LoVo (cell line): ENCODE data around the gene FTCD.

Experiments
- DNase-seq: peaks from one replicate; pipeline ENCODE4 v3.0.0-alpha.2; 2016; ENCODE audit warnings: low spot score

The FTCD gene

GRCh38 chr21:46124083-46124925 lies 31.1 kb downstream of the FTCD start:
- DNase-seq = no peak

- DNase-seq = no peak
Observed at GRCh38 chr21:46122758-46123683, 32.4 kb downstream of the FTCD start.

- DNase-seq = no peak
Observed at GRCh38 chr21:46122237-46122671, 33.1 kb downstream of the FTCD start.

GRCh38 chr21:46121286-46122221 lies 33.8 kb downstream of the FTCD start:
- no peak for DNase-seq

GRCh38 chr21:46120301-46121285 lies 34.8 kb downstream of the FTCD start:
- no peak for DNase-seq

GRCh38 chr21:46119637-46120271 lies 35.6 kb downstream of the FTCD start:
- no peak for DNase-seq

- no peak for DNase-seq
Observed at GRCh38 chr21:46119144-46119636, 36.2 kb downstream of the FTCD start.

- no peak for DNase-seq
Observed at GRCh38 chr21:46118316-46119143, 36.8 kb downstream of the FTCD start.

GRCh38 chr21:46117586-46118315 lies 37.6 kb downstream of the FTCD start:
- no peak for DNase-seq

GRCh38 chr21:46116776-46117585 lies 38.4 kb downstream of the FTCD start:
- DNase-seq = no peak

- DNase-seq = no peak
Observed at GRCh38 chr21:46116189-46116775, 39.1 kb downstream of the FTCD start.

GRCh38 chr21:46115441-46116188 lies 39.8 kb downstream of the FTCD start:
- no peak for DNase-seq

GRCh38 chr21:46114963-46115362 lies 40.4 kb downstream of the FTCD start:
- no peak for DNase-seq

- DNase-seq = no peak
Observed at GRCh38 chr21:46113497-46114176, 41.7 kb downstream of the FTCD start.

- no peak for DNase-seq
Observed at GRCh38 chr21:46112725-46113215, 42.6 kb downstream of the FTCD start.
